Measurements from ENCODE around the gene HECA.

DNA sequence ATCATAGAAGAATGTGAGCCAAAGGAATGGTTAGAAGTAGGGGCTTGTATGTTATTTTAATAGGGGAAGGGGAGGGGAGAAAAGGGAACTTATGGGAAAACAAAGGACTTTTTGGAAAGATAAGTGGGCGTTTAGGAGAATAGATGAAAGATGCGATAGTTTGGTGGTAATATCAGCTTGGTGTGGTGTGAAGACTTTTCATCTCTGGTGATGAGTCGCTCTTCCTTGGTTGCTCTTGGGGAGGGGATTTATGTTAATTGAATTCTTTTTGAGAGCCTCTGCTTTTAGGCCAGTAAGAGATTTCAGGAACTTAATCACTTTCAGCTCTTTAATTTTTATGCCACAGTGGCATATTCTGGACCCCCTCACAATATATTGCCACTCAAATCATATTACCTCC, 10.8 kb downstream of the HECA start:
- TF ChIP-seq, protein P1, sequence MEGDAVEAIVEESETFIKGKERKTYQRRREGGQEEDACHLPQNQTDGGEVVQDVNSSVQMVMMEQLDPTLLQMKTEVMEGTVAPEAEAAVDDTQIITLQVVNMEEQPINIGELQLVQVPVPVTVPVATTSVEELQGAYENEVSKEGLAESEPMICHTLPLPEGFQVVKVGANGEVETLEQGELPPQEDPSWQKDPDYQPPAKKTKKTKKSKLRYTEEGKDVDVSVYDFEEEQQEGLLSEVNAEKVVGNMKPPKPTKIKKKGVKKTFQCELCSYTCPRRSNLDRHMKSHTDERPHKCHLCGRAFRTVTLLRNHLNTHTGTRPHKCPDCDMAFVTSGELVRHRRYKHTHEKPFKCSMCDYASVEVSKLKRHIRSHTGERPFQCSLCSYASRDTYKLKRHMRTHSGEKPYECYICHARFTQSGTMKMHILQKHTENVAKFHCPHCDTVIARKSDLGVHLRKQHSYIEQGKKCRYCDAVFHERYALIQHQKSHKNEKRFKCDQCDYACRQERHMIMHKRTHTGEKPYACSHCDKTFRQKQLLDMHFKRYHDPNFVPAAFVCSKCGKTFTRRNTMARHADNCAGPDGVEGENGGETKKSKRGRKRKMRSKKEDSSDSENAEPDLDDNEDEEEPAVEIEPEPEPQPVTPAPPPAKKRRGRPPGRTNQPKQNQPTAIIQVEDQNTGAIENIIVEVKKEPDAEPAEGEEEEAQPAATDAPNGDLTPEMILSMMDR (IDR thresholded peaks at IDR 0.05), result no peak
- no peak for TF ChIP-seq POLR2A (IDR thresholded peaks at IDR 0.05)
